GM18861 (cell line): ENCODE data around the gene SCGB1D1.

ENCODE experiments used
- ATAC-seq: cut with Tn5 transposase; IDR thresholded peaks from one replicate; pipeline ENCODE4 v1.9.1; 2021; ENCODE audit not compliant: unreplicated experiment

Gene SCGB1D1

GRCh38 chr11:62221498-62221897, 31.5 kb downstream of the SCGB1D1 start:
- ATAC-seq = no peak

- no peak for ATAC-seq
These were observed 33.1 kb downstream of the SCGB1D1 start for GRCh38 chr11:62223095-62223494.

GRCh38 chr11:62233730-62234129, 43.7 kb downstream of the SCGB1D1 start:
- ATAC-seq = no peak

- ATAC-seq = no peak
These were observed 46.2 kb downstream of the SCGB1D1 start for GRCh38 chr11:62236187-62236586.

GRCh38 chr11:62237499-62237898, 47.5 kb downstream of the SCGB1D1 start:
- no peak for ATAC-seq

- no peak for ATAC-seq
These were observed 48.1 kb downstream of the SCGB1D1 start for GRCh38 chr11:62238151-62238550.

- no peak for ATAC-seq
These were observed 51.1 kb downstream of the SCGB1D1 start for GRCh38 chr11:62241095-62241494.

GRCh38 chr11:62242021-62242420, 52.0 kb downstream of the SCGB1D1 start, which contains the start of gene SCGB1D2:
TSS of gene SCGB1D2 (plus strand) at chr11:62242239. CDS start at chr11:62242308, 69 bp downstream.
- no peak for ATAC-seq
